GM04504 (cell line): ENCODE data around the gene STAT4.
A peak's percentile ranks its signal among the peaks of the same experiment; 100 is the strongest.

Source experiments
- DNase-seq: peaks from one replicate; pipeline ENCODE4 v3.0.0-alpha.2; 2012; ENCODE audit warnings: low read depth

STAT4 gene

GRCh38 chr2:191176305-191176704 lies 25.5 kb upstream of the STAT4 start:
- no peak for DNase-seq

- no peak for DNase-seq
These were observed 23.6 kb upstream of the STAT4 start for GRCh38 chr2:191174442-191174841.

GRCh38 chr2:191173206-191173605 lies 22.4 kb upstream of the STAT4 start:
- DNase-seq, result no peak

- peak; percentile 92 for DNase-seq
These were observed 21.0 kb upstream of the STAT4 start for GRCh38 chr2:191171708-191172355.

- DNase-seq, result no peak
These were observed 20.5 kb upstream of the STAT4 start for GRCh38 chr2:191171286-191171685.

- no peak for DNase-seq
These were observed 20.0 kb upstream of the STAT4 start for GRCh38 chr2:191170773-191171172.

GRCh38 chr2:191170301-191170636 lies 19.5 kb upstream of the STAT4 start:
- DNase-seq, result no peak

- DNase-seq, result no peak
These were observed 18.9 kb upstream of the STAT4 start for GRCh38 chr2:191169456-191170300.

GRCh38 chr2:191167766-191168165 lies 17.0 kb upstream of the STAT4 start:
- DNase-seq, result peak; percentile 96

GRCh38 chr2:191166756-191167445 lies 16.1 kb upstream of the STAT4 start:
- no peak for DNase-seq

- no peak for DNase-seq
These were observed 15.4 kb upstream of the STAT4 start for GRCh38 chr2:191166111-191166755.

GRCh38 chr2:191165176-191165643 lies 14.4 kb upstream of the STAT4 start:
- no peak for DNase-seq

GRCh38 chr2:191158747-191159146 lies 8.0 kb upstream of the STAT4 start:
- no peak for DNase-seq

GRCh38 chr2:191158193-191158592 lies 7.4 kb upstream of the STAT4 start:
- no peak for DNase-seq

- no peak for DNase-seq
These were observed 4.8 kb upstream of the STAT4 start for GRCh38 chr2:191155608-191156071.

- no peak for DNase-seq
These were observed 2.9 kb upstream of the STAT4 start for GRCh38 chr2:191153716-191154115.

GRCh38 chr2:191152482-191153240 lies 1.9 kb upstream of the STAT4 start:
- DNase-seq, result no peak

- DNase-seq, result no peak
These were observed 537 bp upstream of the STAT4 start for GRCh38 chr2:191151331-191151730.

GRCh38 chr2:191150230-191150599 lies 579 bp downstream of the STAT4 start:
- no peak for DNase-seq

- DNase-seq, result no peak
These were observed 1.4 kb downstream of the STAT4 start for GRCh38 chr2:191149391-191149790.

- no peak for DNase-seq
These were observed 2.0 kb downstream of the STAT4 start for GRCh38 chr2:191148791-191149190.

- DNase-seq, result no peak
These were observed 2.5 kb downstream of the STAT4 start for GRCh38 chr2:191148281-191148680.
